T-helper 1 cell (primary cell): ENCODE data around the gene CSF1R.
A peak's percentile ranks its signal among the peaks of the same experiment; 100 is the strongest.

Experiments
- DNase-seq, 5 donors: peaks; one replicate each; pipeline ENCODE4 v3.0.0-alpha.2; 2012 to 2020
- total RNA-seq, 4 donors: gene quantifications; one replicate each; lab custom pipeline; 2026; lab: John Stamatoyannopoulos, UW

Gene CSF1R
- total RNA-seq = 0 reads per million in 4 donors

GRCh38 chr5:150085950-150086715 lies at the start of gene CSF1R:
CSF1R (minus strand) TSS chr5:150086554; CDS start chr5:150086427, 127 bp downstream.
- no peak for DNase-seq

GRCh38 chr5:150135557-150136304 lies 49.4 kb upstream of the CSF1R start:
- DNase-seq = no peak

DNA sequence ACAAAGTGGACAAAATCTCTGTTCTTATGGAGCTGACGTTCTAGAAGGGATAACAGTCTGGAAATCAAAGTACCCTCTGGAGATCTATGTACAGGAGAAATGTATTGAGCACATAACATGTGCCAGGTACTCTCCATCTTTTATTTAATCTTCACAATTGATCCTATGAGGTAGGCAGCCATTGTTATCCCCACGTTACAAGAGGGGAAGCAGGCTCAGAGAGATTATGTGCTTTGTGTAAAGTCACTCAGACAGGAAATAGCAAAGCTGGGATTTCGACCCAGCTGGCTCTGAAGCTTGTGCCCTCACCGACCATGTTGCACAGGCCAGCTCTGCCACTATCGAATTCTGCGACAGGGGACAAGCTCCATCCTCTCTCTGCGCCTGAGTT lies 47.8 kb upstream of the CSF1R start:
- no peak for DNase-seq

DNA sequence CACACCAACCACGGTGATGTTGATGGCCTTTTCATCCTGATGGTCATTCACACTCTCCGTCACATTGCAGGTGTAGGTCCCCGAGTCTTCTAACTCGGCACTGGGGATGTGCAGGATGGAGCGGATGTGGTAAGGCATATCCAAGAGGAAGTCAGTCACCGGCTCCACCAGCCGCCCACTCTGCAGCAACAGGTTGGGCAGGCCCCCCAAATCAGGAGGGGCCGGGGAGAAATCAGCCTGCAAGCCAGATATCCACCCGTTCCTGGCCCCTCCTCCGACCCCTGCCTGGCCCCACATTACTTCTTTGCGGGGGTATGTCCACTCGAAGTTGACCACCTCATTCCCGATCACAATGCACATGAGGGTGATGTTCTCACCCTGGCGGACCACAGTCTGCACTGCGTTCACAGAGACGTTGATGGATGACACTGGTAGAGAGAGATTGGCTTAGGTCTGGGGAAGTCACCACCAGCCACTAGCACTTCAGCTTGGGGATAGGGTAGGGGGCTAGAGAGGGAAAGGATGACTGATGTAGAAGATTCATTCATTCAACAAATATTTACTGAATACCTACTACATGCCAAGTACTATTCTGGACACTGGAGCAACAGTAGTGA lies 47.3 kb upstream of the CSF1R start:
- DNase-seq = no peak

DNA sequence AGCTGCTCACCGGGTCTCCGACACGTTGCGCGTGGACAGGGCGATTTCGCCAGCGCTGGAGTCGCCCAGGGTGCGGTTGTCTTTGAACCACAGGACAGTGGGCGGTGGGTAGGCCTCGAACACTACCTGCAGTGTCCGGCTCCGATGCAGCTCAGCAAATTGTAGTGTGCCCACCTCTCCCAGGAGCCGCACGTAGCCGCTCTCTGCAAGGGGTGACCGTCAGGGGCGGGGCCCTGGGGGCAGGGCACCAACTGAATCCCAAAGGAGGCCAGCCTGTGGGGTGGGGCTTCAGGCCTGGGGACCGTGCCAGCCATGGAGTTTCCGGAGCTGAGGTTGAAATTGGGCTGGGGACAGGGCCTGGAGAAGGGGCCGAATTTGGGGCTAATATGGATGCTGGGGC lies 46.4 kb upstream of the CSF1R start:
- DNase-seq = no peak

- no peak for DNase-seq
Measured at GRCh38 chr5:150131978-150132694, 45.8 kb upstream of the CSF1R start.

GRCh38 chr5:150131461-150131860 lies 45.1 kb upstream of the CSF1R start:
- DNase-seq = no peak

GRCh38 chr5:150130493-150130922 lies 44.2 kb upstream of the CSF1R start:
- DNase-seq = no peak

DNA sequence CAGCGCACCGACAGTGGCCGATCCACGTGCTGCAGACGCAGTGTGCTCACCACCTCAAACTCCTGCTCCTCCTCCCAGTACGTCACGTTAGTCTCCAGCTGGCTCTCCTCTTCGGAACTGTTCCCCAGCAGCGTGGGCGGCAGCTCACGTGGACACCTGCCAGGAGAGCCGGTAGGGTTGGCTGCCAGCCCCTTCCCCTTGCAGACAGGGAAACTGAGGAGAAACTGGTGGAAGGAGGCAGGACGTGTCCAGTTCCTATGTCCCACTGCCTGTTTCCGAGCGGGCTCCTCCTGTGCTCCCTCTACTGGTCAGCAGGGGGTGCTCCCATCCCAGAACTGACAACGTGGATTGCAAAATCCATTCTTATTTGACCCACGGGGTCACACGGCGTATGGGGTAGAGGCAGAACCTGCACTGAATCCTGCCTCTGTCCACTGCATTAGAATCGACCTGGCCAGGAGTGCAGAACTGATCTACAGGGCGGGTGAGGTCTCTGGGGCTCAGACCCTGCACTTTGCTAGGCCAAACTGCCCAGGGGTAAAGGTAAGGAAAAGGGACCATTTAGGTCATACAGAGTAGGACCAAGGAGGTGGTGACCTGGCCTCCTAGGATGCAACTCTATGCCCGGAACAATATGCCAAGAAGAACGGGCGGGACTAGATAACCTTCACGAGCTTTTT lies 43.6 kb upstream of the CSF1R start:
- DNase-seq = peak in 2 of 5 donors; percentile 11 to 30

GRCh38 chr5:150129454-150129812 lies 43.1 kb upstream of the CSF1R start:
- DNase-seq = no peak

DNA sequence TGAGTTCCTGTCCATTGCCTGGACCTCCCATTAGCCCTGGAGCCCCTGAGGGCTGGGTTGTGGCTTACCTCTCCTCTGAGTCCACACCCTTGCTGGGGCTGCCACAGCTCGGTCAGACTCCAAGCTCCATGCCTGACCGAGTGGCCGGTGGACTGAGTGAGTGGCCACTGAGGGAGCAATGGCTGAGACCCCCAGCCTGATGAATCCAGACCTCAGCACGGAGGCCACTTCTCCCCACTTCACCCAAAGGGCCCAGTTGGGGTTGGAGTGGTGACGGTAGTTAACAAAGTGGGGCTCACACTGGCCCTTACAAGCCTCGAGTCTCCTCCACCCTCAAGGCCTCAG lies 40.5 kb upstream of the CSF1R start:
- no peak for DNase-seq

- no peak for DNase-seq
Measured at GRCh38 chr5:150126199-150126920, 40.0 kb upstream of the CSF1R start.

DNA sequence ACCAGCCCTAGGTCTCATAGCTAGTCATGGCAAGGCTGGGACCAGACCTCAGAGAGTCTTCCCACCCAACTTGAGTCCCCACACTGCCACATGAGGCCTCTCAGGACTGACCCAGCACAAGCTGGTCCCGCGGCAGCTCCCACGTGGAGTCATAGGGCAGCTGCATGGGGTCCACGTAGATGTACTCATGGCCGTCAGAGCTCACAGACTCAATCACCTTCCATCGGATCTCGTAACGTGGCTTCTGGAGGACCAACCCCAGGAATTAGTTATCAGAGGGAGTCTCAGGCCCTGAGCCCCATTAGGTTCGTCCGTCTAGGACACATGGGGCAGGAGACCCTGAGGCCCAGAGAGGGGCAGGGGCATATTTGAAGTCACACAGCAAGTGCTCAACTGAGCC lies 39.0 kb upstream of the CSF1R start:
- DNase-seq = no peak

DNA sequence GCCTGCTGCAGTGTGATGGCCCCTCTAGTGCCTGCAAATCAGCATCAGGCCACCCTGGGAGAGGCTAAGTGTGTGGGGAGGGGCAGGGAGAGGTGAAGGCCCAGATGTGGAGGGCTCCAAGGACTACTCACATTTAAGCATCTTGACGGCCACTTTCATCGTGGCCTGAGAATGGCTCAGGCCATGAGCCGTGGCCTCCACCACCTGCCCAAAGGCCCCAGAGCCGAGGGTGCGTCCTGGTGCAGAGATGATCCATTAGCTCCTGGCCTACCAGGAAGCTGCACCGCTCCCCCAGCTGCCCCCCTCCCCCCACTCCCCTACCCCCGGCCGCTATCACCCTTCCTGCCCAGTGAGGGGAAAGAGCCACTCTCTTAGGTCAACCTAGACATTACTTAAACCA lies 38.2 kb upstream of the CSF1R start:
- no peak for DNase-seq

GRCh38 chr5:150124111-150124557 lies 37.8 kb upstream of the CSF1R start:
- DNase-seq = no peak

- no peak for DNase-seq
Measured at GRCh38 chr5:150123542-150123941, 37.2 kb upstream of the CSF1R start.

DNA sequence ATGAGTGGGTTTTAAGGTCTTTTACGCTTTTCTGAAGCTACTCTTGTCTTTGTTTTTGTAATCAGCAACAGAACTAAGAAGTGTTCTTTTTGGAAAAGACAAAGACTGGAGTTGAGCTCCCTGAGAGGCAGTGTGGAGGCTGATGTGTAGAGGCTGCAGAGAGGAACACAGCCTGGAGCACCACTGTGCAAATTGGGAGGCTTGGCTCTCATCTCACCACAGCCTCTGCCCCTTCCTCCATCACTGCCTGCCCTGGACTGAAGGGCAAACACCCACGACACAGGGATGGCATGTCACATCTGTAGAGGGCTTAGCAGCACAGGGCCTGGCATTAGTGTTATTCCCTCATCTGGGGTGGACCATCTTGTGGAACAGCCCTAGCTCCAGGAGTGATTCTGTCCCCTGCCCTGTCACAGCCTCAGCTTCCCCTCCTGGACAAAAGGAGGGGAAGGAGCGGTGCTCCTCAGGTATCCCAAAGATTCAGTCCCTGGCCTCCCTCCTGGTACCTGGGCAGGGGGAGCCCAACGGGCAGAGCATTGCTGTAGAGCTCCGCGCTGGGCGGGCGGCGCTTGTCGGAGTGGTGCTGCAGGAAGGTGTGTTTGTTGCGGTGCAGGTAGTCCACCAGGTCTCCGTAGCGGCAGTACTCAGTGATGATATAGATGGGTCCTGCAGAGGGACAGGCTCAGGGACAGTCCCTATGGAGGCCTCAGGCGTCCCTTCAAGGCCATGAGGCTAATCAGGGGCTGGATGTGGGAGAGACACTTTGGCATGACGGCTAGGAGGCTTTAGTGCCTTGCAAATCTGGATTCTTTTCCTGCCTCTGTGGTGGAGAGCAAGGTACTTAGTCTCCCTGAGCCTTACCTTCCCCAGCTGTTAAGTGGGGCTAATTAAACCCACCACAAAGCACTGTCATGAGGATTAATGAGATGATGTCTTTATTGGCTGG lies 36.5 kb upstream of the CSF1R start:
- DNase-seq = no peak

GRCh38 chr5:150122158-150122510 lies 35.8 kb upstream of the CSF1R start:
- DNase-seq = peak in 1 of 5 donors; percentile 52

GRCh38 chr5:150121448-150122157 lies 35.2 kb upstream of the CSF1R start:
- no peak for DNase-seq
